Neural cell (in vitro differentiated cells): ENCODE results near the gene GBP4. TPM values are rescaled to one million over a fixed set of nuclear protein-coding genes. Genes with fewer than 3 reads are reported as not detected.

Experiments
- H2AFZ ChIP-seq: fragments of 200-600, 300-800 bp; sonication (generic), shearing (Covaris generic); 2 replicates; pipeline ENCODE4 v1.6.0; 2014; ENCODE audit warnings: low read depth, mild to moderate bottlenecking, antibody characterized with exemption, low read length, moderate library complexity
- H3F3A ChIP-seq: fragments of 200-600 bp; shearing (Covaris generic); 2 replicates; pipeline ENCODE4 v1.6.1; 2016; ENCODE audit warnings: mild to moderate bottlenecking, moderate library complexity, mixed read lengths, antibody characterized with exemption, low read length; ENCODE audit not compliant: insufficient read depth, poor library complexity, severe bottlenecking
- H3K27ac ChIP-seq: fragments of 200-600, 300-800 bp; sonication (generic), shearing (Covaris generic); 2 replicates; pipeline ENCODE4 v1.5.1; 2014; ENCODE audit warnings: mild to moderate bottlenecking, low read length, moderate library complexity
- H3K27me3 ChIP-seq: fragments of 300-800, 200-600 bp; sonication (generic), shearing (Covaris generic); 2 replicates; pipeline ENCODE4 v1.6.0; 2014; ENCODE audit warnings: mild to moderate bottlenecking, low read depth, low read length, moderate library complexity; ENCODE audit not compliant: insufficient read depth
- H3K36me3 ChIP-seq: fragments of 300-800, 200-600 bp; sonication (generic), shearing (Covaris generic); 2 replicates; pipeline ENCODE4 v1.5.1; 2014; ENCODE audit warnings: mild to moderate bottlenecking, antibody characterized with exemption, low read length, moderate library complexity; ENCODE audit not compliant: insufficient read depth
- H3K4me2 ChIP-seq: fragments of 300-800, 200-600 bp; sonication (generic), shearing (Covaris generic); 2 replicates; pipeline ENCODE4 v1.6.0; 2014; ENCODE audit warnings: mild to moderate bottlenecking, low read length
- H3K4me3 ChIP-seq: fragments of 300-800, 200-600 bp; sonication (generic), shearing (Covaris generic); 2 replicates; pipeline ENCODE4 v1.5.1; 2014; ENCODE audit warnings: mild to moderate bottlenecking, low read length, moderate library complexity
- H3K79me2 ChIP-seq: fragments of 200-600 bp; shearing (Covaris generic); replicated peaks from 2 replicates; pipeline ENCODE4 v1.6.0; 2014; ENCODE audit warnings: mild to moderate bottlenecking, low read length, moderate library complexity; ENCODE audit not compliant: insufficient read depth
- H3K9ac ChIP-seq: fragments of 300-800, 200-600 bp; sonication (generic), shearing (Covaris generic); 2 replicates; pipeline ENCODE4 v1.6.1; 2016; ENCODE audit warnings: mild to moderate bottlenecking, low read length, mixed read lengths
- H3K9me2 ChIP-seq: fragments of 200-600 bp; shearing (Covaris generic); 2 replicates; pipeline ENCODE4 v1.6.1; 2016; ENCODE audit warnings: mild to moderate bottlenecking, low read length, mixed read lengths; ENCODE audit not compliant: insufficient read depth
- H3K9me3 ChIP-seq: fragments of 200-600, 300-800 bp; sonication (generic), shearing (Covaris generic); 2 replicates; pipeline ENCODE4 v1.6.1; 2016; ENCODE audit warnings: mild to moderate bottlenecking, mixed run types, low read length, moderate library complexity, mixed read lengths
- H4K20me1 ChIP-seq: fragments of 200-600 bp; shearing (Covaris generic); 2 replicates; pipeline ENCODE4 v1.6.1; 2016; ENCODE audit warnings: mild to moderate bottlenecking, mixed run types; ENCODE audit not compliant: insufficient read depth
- CTCF ChIP-seq: fragments of 450-650 bp; IDR thresholded peaks from 2 replicates; pipeline ENCODE4 v1.5.1; 2014; ENCODE audit warnings: antibody characterized with exemption, mild to moderate bottlenecking, moderate library complexity; ENCODE audit not compliant: poor library complexity, severe bottlenecking
- EP300 ChIP-seq: fragments of 450-650 bp; conservative IDR thresholded peaks from 2 replicates; pipeline ENCODE4 v1.6.1; 2014; ENCODE audit warnings: antibody characterized with exemption, mild to moderate bottlenecking, moderate library complexity; ENCODE audit not compliant: poor library complexity, severe bottlenecking
- EZH2 ChIP-seq: fragments of 200-600, 300-800 bp; shearing (Covaris generic), sonication (generic); IDR thresholded peaks from 2 replicates; pipeline ENCODE4 v1.6.1; 2014; ENCODE audit warnings: antibody characterized with exemption, low read length, borderline replicate concordance, mild to moderate bottlenecking; ENCODE audit not compliant: insufficient read depth, poor library complexity, severe bottlenecking
- MXI1 ChIP-seq: fragments of 450-650 bp; conservative IDR thresholded peaks from 2 replicates; pipeline ENCODE4 v1.6.1; 2014; ENCODE audit warnings: antibody characterized with exemption, mild to moderate bottlenecking; ENCODE audit not compliant: poor library complexity, severe bottlenecking
- POLR2AphosphoS5 ChIP-seq: IDR thresholded peaks from 2 replicates; pipeline ENCODE4 v1.6.1; 2012
- RAD21 ChIP-seq: fragments of 450-650 bp; conservative IDR thresholded peaks from 2 replicates; pipeline ENCODE4 v1.6.1; 2014; ENCODE audit warnings: antibody characterized with exemption, mild to moderate bottlenecking, moderate library complexity
- REST ChIP-seq: IDR thresholded peaks from 2 replicates; pipeline ENCODE4 v1.6.1; 2012; ENCODE audit warnings: borderline replicate concordance
- SMC3 ChIP-seq: fragments of 450-650 bp; conservative IDR thresholded peaks from 2 replicates; pipeline ENCODE4 v1.6.1; 2014; ENCODE audit warnings: antibody characterized with exemption, mild to moderate bottlenecking, moderate library complexity; ENCODE audit not compliant: poor library complexity
- TAF1 ChIP-seq: IDR thresholded peaks from 2 replicates; pipeline ENCODE4 v1.6.1; 2012; ENCODE audit warnings: low read depth
- polyA plus RNA-seq: library from polyadenylated mRNA; depleted of rRNA; stranded (reverse); fragments of >200 nt; gene quantifications from 2 replicates; pipeline ENCODE4 v1.2.3, GENCODE V29; 2014

The GBP4 gene
- polyA plus RNA-seq, 1 donor from 2014 or later = not detected

GRCh38 chr1:89170170-89171066 lies 28.3 kb downstream of the GBP4 start:
- no peaks in the 10 kb centered on the region for H3K9me2 ChIP-seq
- H3K27me3 ChIP-seq = no peaks in the 10 kb centered on the region
- no peak for TF ChIP-seq MXI1
- no peak for TF ChIP-seq EP300
- TF ChIP-seq SMC3 = no peak
- TF ChIP-seq REST = no peak
- no peak for TF ChIP-seq EZH2
- no peak for TF ChIP-seq RAD21
- no peak for TF ChIP-seq POLR2AphosphoS5
- no peak for TF ChIP-seq CTCF
- TF ChIP-seq TAF1 = no peak
- no peak overlapping the region for H2AFZ ChIP-seq
- H4K20me1 ChIP-seq = no peaks in the 10 kb centered on the region
- no peaks in the 10 kb centered on the region for H3K79me2 ChIP-seq
- H3K36me3 ChIP-seq = no peaks in the 10 kb centered on the region
- H3K9me3 ChIP-seq = no peaks in the 10 kb centered on the region
- no peaks in the 10 kb centered on the region for H3F3A ChIP-seq
- H3K4me3 ChIP-seq = no peak overlapping the region
- H3K4me2 ChIP-seq = no peak overlapping the region
- no peak overlapping the region for H3K27ac ChIP-seq
- H3K9ac ChIP-seq = no peak overlapping the region

GRCh38 chr1:89169166-89169565 lies 29.6 kb downstream of the GBP4 start:
- Histone ChIP-seq H3K79me2 (no peaks in the 10 kb centered on the region), H3K36me3 (no peaks in the 10 kb centered on the region), H3K27me3 (no peaks in the 10 kb centered on the region), H3K4me3 (no peak overlapping the region), H2AFZ (no peak overlapping the region), H3F3A (no peaks in the 10 kb centered on the region), H3K9ac (no peak overlapping the region), H3K9me2 (no peaks in the 10 kb centered on the region), H3K9me3 (no peaks in the 10 kb centered on the region), H3K4me2 (no peak overlapping the region), H3K27ac (no peak overlapping the region), H4K20me1 (no peaks in the 10 kb centered on the region)
- TF ChIP-seq TAF1 (no peak), EP300 (no peak), SMC3 (no peak), MXI1 (no peak), CTCF (no peak), RAD21 (no peak), REST (no peak), POLR2AphosphoS5 (no peak), EZH2 (no peak)
